A673 (cell line): ENCODE measurements around the gene CRELD2.

Experiments used
- CTCF ChIP-seq: fragments of 300-800, 200-600 bp; sonication (generic); conservative IDR thresholded peaks from 2 replicates; pipeline ENCODE4 v1.5.1; 2017; ENCODE audit warnings: low read depth, mild to moderate bottlenecking, antibody characterized with exemption, low read length, moderate library complexity, mixed read lengths
- EZH2 ChIP-seq: fragments of 200-600 bp; sonication (generic); IDR thresholded peaks from 2 replicates; pipeline ENCODE4 v1.6.1; 2017; ENCODE audit warnings: borderline replicate concordance, low read depth, mild to moderate bottlenecking, mixed read lengths, antibody characterized with exemption, low read length; ENCODE audit not compliant: poor library complexity, severe bottlenecking

- 0 out of 2 replicates have a peak, but pooled peaks have one; percentile 13 for TF ChIP-seq CTCF
- TF ChIP-seq EZH2 = no peak
Measured at GRCh38 chr22:49962012-49962750, 43.7 kb downstream of the CRELD2 start.
